GM23248 (cell line): ENCODE measurements around the gene REXO1.

Experiments
- EZH2 ChIP-seq: fragments of 200-600 bp; sonication (generic); IDR thresholded peaks from 2 replicates; pipeline ENCODE4 v1.6.1; 2018; ENCODE audit warnings: antibody characterized with exemption, mild to moderate bottlenecking; ENCODE audit not compliant: insufficient read depth, poor library complexity, severe bottlenecking
- EZH2phosphoT487 ChIP-seq: fragments of 200-600 bp; sonication (generic); IDR thresholded peaks from 2 replicates; pipeline ENCODE4 v1.6.1; 2018; ENCODE audit warnings: antibody characterized with exemption, moderate library complexity, mild to moderate bottlenecking, low read depth; ENCODE audit not compliant: insufficient read depth

GRCh38 chr19:1782521-1782920 is 65.8 kb downstream of the REXO1 start:
- no peak for TF ChIP-seq EZH2phosphoT487
- no peak for TF ChIP-seq EZH2
